ENCODE measurements around the gene KLHL34.

The KLHL34 gene

GRCh38 chrX:21666679-21667078 is 8.5 kb upstream of the KLHL34 start:
- no peak overlapping the region for H3K4me3 ChIP-seq (ENCODE audit: low read depth, low read length)
- TF ChIP-seq CTCF (IDR thresholded peaks at IDR 0.05; ENCODE audit: insufficient read depth, low read depth, low read length, missing control alignments), result no peak
- DNase-seq (ENCODE audit: low read depth), result no peak

GRCh38 chrX:21666252-21666651 is 8.1 kb upstream of the KLHL34 start:
- no peak for DNase-seq (ENCODE audit: low read depth)
- TF ChIP-seq CTCF (IDR thresholded peaks at IDR 0.05; ENCODE audit: insufficient read depth, low read depth, low read length, missing control alignments), result no peak
- H3K4me3 ChIP-seq (ENCODE audit: low read depth, low read length), result no peak overlapping the region

- DNase-seq (ENCODE audit: low read depth), result no peak
- no peak for TF ChIP-seq CTCF (IDR thresholded peaks at IDR 0.05; ENCODE audit: insufficient read depth, low read depth, low read length, missing control alignments)
- H3K4me3 ChIP-seq (ENCODE audit: low read depth, low read length), result no peak overlapping the region
Observed at GRCh38 chrX:21662761-21663160, 4.6 kb upstream of the KLHL34 start.

GRCh38 chrX:21661316-21661715 is 3.2 kb upstream of the KLHL34 start:
- TF ChIP-seq CTCF (IDR thresholded peaks at IDR 0.05; ENCODE audit: insufficient read depth, low read depth, low read length, missing control alignments), result no peak
- no peak for DNase-seq (ENCODE audit: low read depth)
- H3K4me3 ChIP-seq (ENCODE audit: low read depth, low read length), result no peak overlapping the region

GRCh38 chrX:21660156-21660555 is 2.0 kb upstream of the KLHL34 start:
- no peak for TF ChIP-seq CTCF (IDR thresholded peaks at IDR 0.05; ENCODE audit: insufficient read depth, low read depth, low read length, missing control alignments)
- no peak for DNase-seq (ENCODE audit: low read depth)
- H3K4me3 ChIP-seq (ENCODE audit: low read depth, low read length), result no peak overlapping the region

GRCh38 chrX:21659320-21659719 is 1.2 kb upstream of the KLHL34 start:
- TF ChIP-seq CTCF (IDR thresholded peaks at IDR 0.05; ENCODE audit: insufficient read depth, low read depth, low read length, missing control alignments), result no peak
- no peak overlapping the region for H3K4me3 ChIP-seq (ENCODE audit: low read depth, low read length)
- DNase-seq (ENCODE audit: low read depth), result no peak

- H3K4me3 ChIP-seq (ENCODE audit: low read depth, low read length), result no peak overlapping the region
- no peak for TF ChIP-seq CTCF (IDR thresholded peaks at IDR 0.05; ENCODE audit: insufficient read depth, low read depth, low read length, missing control alignments)
- no peak for DNase-seq (ENCODE audit: low read depth)
Observed at GRCh38 chrX:21658746-21659145, 616 bp upstream of the KLHL34 start.
